Measurements from ENCODE around the gene AMACR.

DNA sequence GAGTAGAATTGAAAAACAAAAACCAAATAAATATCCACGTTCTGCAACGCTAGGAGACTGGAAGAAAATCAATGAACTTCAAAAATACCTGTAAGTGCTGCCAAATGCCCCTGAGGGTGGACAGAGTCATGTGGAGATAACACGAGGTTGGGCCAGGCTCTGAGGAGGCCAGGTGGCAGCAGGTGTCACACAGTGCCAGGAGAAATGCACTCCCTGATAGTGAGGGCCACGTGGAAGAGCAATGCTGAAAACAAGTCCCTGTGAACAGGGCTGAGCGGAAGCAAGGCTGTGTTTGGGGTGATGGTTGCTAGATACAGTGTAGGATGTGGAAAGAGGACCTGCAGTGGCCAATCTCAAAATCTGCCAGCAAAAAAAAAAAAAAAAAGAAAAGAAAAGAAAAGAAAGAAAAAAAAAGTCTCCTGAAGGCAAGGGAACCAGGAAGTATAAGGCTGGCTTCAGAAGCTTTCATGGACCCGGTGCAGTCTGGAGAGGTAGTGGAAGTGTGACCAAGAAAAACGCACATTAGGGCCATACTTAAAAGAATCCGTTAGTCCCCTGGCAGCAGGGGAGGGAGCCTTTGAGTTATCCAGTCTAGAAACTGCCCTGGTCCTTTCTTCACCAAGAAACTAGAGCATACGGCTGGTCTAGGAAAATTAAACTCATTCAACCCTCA lies 18.4 kb upstream of the AMACR start:
- TF ChIP-seq CTCF (IDR thresholded peaks at IDR 0.05) (no peak), TCF7L2 (IDR thresholded peaks at IDR 0.05; ENCODE audit: low read depth, low read length) (no peak)

All from Panc1 (cell line).